Neural cell (in vitro differentiated cells): ENCODE results near the gene TMEM200B. TPM values are rescaled to one million over a fixed set of nuclear protein-coding genes. Genes with fewer than 3 reads are reported as not detected.

Experiments
- H2AFZ ChIP-seq: fragments of 200-600, 300-800 bp; sonication (generic), shearing (Covaris generic); 2 replicates; pipeline ENCODE4 v1.6.0; 2014; ENCODE audit warnings: low read depth, mild to moderate bottlenecking, antibody characterized with exemption, low read length, moderate library complexity
- H3F3A ChIP-seq: fragments of 200-600 bp; shearing (Covaris generic); 2 replicates; pipeline ENCODE4 v1.6.1; 2016; ENCODE audit warnings: mild to moderate bottlenecking, moderate library complexity, mixed read lengths, antibody characterized with exemption, low read length; ENCODE audit not compliant: insufficient read depth, poor library complexity, severe bottlenecking
- H3K27ac ChIP-seq: fragments of 200-600, 300-800 bp; sonication (generic), shearing (Covaris generic); 2 replicates; pipeline ENCODE4 v1.5.1; 2014; ENCODE audit warnings: mild to moderate bottlenecking, low read length, moderate library complexity
- H3K27me3 ChIP-seq: fragments of 300-800, 200-600 bp; sonication (generic), shearing (Covaris generic); 2 replicates; pipeline ENCODE4 v1.6.0; 2014; ENCODE audit warnings: mild to moderate bottlenecking, low read depth, low read length, moderate library complexity; ENCODE audit not compliant: insufficient read depth
- H3K36me3 ChIP-seq: fragments of 300-800, 200-600 bp; sonication (generic), shearing (Covaris generic); 2 replicates; pipeline ENCODE4 v1.5.1; 2014; ENCODE audit warnings: mild to moderate bottlenecking, antibody characterized with exemption, low read length, moderate library complexity; ENCODE audit not compliant: insufficient read depth
- H3K4me2 ChIP-seq: fragments of 300-800, 200-600 bp; sonication (generic), shearing (Covaris generic); 2 replicates; pipeline ENCODE4 v1.6.0; 2014; ENCODE audit warnings: mild to moderate bottlenecking, low read length
- H3K4me3 ChIP-seq: fragments of 300-800, 200-600 bp; sonication (generic), shearing (Covaris generic); 2 replicates; pipeline ENCODE4 v1.5.1; 2014; ENCODE audit warnings: mild to moderate bottlenecking, low read length, moderate library complexity
- H3K79me2 ChIP-seq: fragments of 200-600 bp; shearing (Covaris generic); replicated peaks from 2 replicates; pipeline ENCODE4 v1.6.0; 2014; ENCODE audit warnings: mild to moderate bottlenecking, low read length, moderate library complexity; ENCODE audit not compliant: insufficient read depth
- H3K9ac ChIP-seq: fragments of 300-800, 200-600 bp; sonication (generic), shearing (Covaris generic); 2 replicates; pipeline ENCODE4 v1.6.1; 2016; ENCODE audit warnings: mild to moderate bottlenecking, low read length, mixed read lengths
- H3K9me2 ChIP-seq: fragments of 200-600 bp; shearing (Covaris generic); 2 replicates; pipeline ENCODE4 v1.6.1; 2016; ENCODE audit warnings: mild to moderate bottlenecking, low read length, mixed read lengths; ENCODE audit not compliant: insufficient read depth
- H3K9me3 ChIP-seq: fragments of 200-600, 300-800 bp; sonication (generic), shearing (Covaris generic); 2 replicates; pipeline ENCODE4 v1.6.1; 2016; ENCODE audit warnings: mild to moderate bottlenecking, mixed run types, low read length, moderate library complexity, mixed read lengths
- H4K20me1 ChIP-seq: fragments of 200-600 bp; shearing (Covaris generic); 2 replicates; pipeline ENCODE4 v1.6.1; 2016; ENCODE audit warnings: mild to moderate bottlenecking, mixed run types; ENCODE audit not compliant: insufficient read depth
- CTCF ChIP-seq: fragments of 450-650 bp; IDR thresholded peaks from 2 replicates; pipeline ENCODE4 v1.5.1; 2014; ENCODE audit warnings: antibody characterized with exemption, mild to moderate bottlenecking, moderate library complexity; ENCODE audit not compliant: poor library complexity, severe bottlenecking
- EP300 ChIP-seq: fragments of 450-650 bp; conservative IDR thresholded peaks from 2 replicates; pipeline ENCODE4 v1.6.1; 2014; ENCODE audit warnings: antibody characterized with exemption, mild to moderate bottlenecking, moderate library complexity; ENCODE audit not compliant: poor library complexity, severe bottlenecking
- EZH2 ChIP-seq: fragments of 200-600, 300-800 bp; shearing (Covaris generic), sonication (generic); IDR thresholded peaks from 2 replicates; pipeline ENCODE4 v1.6.1; 2014; ENCODE audit warnings: antibody characterized with exemption, low read length, borderline replicate concordance, mild to moderate bottlenecking; ENCODE audit not compliant: insufficient read depth, poor library complexity, severe bottlenecking
- MXI1 ChIP-seq: fragments of 450-650 bp; conservative IDR thresholded peaks from 2 replicates; pipeline ENCODE4 v1.6.1; 2014; ENCODE audit warnings: antibody characterized with exemption, mild to moderate bottlenecking; ENCODE audit not compliant: poor library complexity, severe bottlenecking
- POLR2AphosphoS5 ChIP-seq: IDR thresholded peaks from 2 replicates; pipeline ENCODE4 v1.6.1; 2012
- RAD21 ChIP-seq: fragments of 450-650 bp; conservative IDR thresholded peaks from 2 replicates; pipeline ENCODE4 v1.6.1; 2014; ENCODE audit warnings: antibody characterized with exemption, mild to moderate bottlenecking, moderate library complexity
- REST ChIP-seq: IDR thresholded peaks from 2 replicates; pipeline ENCODE4 v1.6.1; 2012; ENCODE audit warnings: borderline replicate concordance
- SMC3 ChIP-seq: fragments of 450-650 bp; conservative IDR thresholded peaks from 2 replicates; pipeline ENCODE4 v1.6.1; 2014; ENCODE audit warnings: antibody characterized with exemption, mild to moderate bottlenecking, moderate library complexity; ENCODE audit not compliant: poor library complexity
- TAF1 ChIP-seq: IDR thresholded peaks from 2 replicates; pipeline ENCODE4 v1.6.1; 2012; ENCODE audit warnings: low read depth
- polyA plus RNA-seq: library from polyadenylated mRNA; depleted of rRNA; stranded (reverse); fragments of >200 nt; gene quantifications from 2 replicates; pipeline ENCODE4 v1.2.3, GENCODE V29; 2014

TMEM200B gene
- polyA plus RNA-seq, 1 donor from 2014 or later = 0.11 TPM

GRCh38 chr1:29162476-29163138 is 38.9 kb upstream of the TMEM200B start:
- Histone ChIP-seq H2AFZ (no peak overlapping the region), H3K36me3 (peaks cover 8% of the 10 kb centered on the region), H3K9me3 (no peaks in the 10 kb centered on the region), H3K9ac (no peak overlapping the region), H3K9me2 (no peaks in the 10 kb centered on the region), H4K20me1 (no peaks in the 10 kb centered on the region), H3K79me2 (peaks cover 41% of the 10 kb centered on the region), H3K27ac (peak overlapping the region; percentile 76), H3K27me3 (no peaks in the 10 kb centered on the region), H3K4me3 (no peak overlapping the region), H3F3A (no peaks in the 10 kb centered on the region), H3K4me2 (no peak overlapping the region)
- TF ChIP-seq TAF1 = no peak
- no peak for TF ChIP-seq SMC3
- no peak for TF ChIP-seq EP300
- TF ChIP-seq CTCF = no peak
- TF ChIP-seq EZH2 = no peak
- TF ChIP-seq MXI1 = no peak

GRCh38 chr1:29162025-29162424 is 38.3 kb upstream of the TMEM200B start:
- Histone ChIP-seq H3K36me3 (peaks cover 8% of the 10 kb centered on the region), H3K27me3 (no peaks in the 10 kb centered on the region), H3K4me2 (no peak overlapping the region), H2AFZ (no peak overlapping the region), H3K9me2 (no peaks in the 10 kb centered on the region), H3K4me3 (no peak overlapping the region), H3F3A (no peaks in the 10 kb centered on the region), H3K79me2 (peaks cover 39% of the 10 kb centered on the region), H3K27ac (no peak overlapping the region), H3K9ac (no peak overlapping the region), H4K20me1 (no peaks in the 10 kb centered on the region), H3K9me3 (no peaks in the 10 kb centered on the region)
- TF ChIP-seq TAF1 = no peak
- no peak for TF ChIP-seq EP300
- TF ChIP-seq MXI1 = no peak
- TF ChIP-seq POLR2AphosphoS5 = no peak
- TF ChIP-seq REST = no peak
- TF ChIP-seq RAD21 = no peak
- no peak for TF ChIP-seq CTCF
- no peak for TF ChIP-seq SMC3
